BE2C (cell line): Measurements from ENCODE around the gene ADAMTSL3.

Experiments used
- DNase-seq: peaks from one replicate; pipeline ENCODE4 v3.0.0-alpha.2; 2020
- H3K27me3 ChIP-seq: fragments of 250-450 bp; sonication (Bioruptor Pico); 2 replicates; pipeline ENCODE4 v1.5.1; 2020; ENCODE audit warnings: mild to moderate bottlenecking
- H3K36me3 ChIP-seq: fragments of 250-450 bp; sonication (Bioruptor Pico); 2 replicates; pipeline ENCODE4 v1.5.1; 2020; ENCODE audit warnings: mild to moderate bottlenecking
- H3K4me1 ChIP-seq: fragments of 250-450 bp; sonication (Bioruptor Pico); 2 replicates; pipeline ENCODE4 v1.5.1; 2020
- H3K4me3 ChIP-seq: 2 replicates; pipeline ENCODE4 v1.5.1; 2011; ENCODE audit warnings: low read depth, low read length
- H3K9me3 ChIP-seq: fragments of 250-450 bp; sonication (Bioruptor Pico); 2 replicates; pipeline ENCODE4 v1.5.1; 2020
- TF ChIP-seq, protein P1 (sequence below): IDR thresholded peaks from 2 replicates; pipeline ENCODE4 v1.5.1; 2012; ENCODE audit warnings: mild to moderate bottlenecking, low read depth, low read length

The ADAMTSL3 gene

DNA sequence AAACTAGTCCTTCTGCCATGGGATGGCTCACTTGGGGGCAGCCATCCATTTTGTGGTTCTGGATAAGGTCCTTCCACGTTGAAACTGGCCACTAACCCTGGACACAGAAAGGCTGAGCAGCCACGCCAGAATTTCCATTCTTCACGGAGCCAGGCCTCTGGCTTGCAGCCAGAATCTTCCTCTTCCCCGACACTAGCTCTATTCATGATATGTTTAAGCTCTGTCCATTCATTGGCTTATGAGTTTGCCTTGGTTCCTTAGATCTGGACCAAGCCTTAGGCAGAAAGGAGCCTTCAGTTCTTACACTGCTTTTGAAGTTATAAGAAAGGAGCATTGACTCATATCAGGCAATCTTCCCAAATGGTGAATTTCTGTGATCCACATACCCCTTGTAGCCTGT, 293.2 kb downstream of the ADAMTSL3 start:
- Histone ChIP-seq H3K4me3 (no peak overlapping the region), H3K4me1 (no peaks in the 10 kb centered on the region), H3K9me3 (no peaks in the 10 kb centered on the region), H3K36me3 (no peaks in the 10 kb centered on the region), H3K27me3 (no peaks in the 10 kb centered on the region)
- no peak for DNase-seq
- TF ChIP-seq, protein P1, sequence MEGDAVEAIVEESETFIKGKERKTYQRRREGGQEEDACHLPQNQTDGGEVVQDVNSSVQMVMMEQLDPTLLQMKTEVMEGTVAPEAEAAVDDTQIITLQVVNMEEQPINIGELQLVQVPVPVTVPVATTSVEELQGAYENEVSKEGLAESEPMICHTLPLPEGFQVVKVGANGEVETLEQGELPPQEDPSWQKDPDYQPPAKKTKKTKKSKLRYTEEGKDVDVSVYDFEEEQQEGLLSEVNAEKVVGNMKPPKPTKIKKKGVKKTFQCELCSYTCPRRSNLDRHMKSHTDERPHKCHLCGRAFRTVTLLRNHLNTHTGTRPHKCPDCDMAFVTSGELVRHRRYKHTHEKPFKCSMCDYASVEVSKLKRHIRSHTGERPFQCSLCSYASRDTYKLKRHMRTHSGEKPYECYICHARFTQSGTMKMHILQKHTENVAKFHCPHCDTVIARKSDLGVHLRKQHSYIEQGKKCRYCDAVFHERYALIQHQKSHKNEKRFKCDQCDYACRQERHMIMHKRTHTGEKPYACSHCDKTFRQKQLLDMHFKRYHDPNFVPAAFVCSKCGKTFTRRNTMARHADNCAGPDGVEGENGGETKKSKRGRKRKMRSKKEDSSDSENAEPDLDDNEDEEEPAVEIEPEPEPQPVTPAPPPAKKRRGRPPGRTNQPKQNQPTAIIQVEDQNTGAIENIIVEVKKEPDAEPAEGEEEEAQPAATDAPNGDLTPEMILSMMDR: no peak

DNA sequence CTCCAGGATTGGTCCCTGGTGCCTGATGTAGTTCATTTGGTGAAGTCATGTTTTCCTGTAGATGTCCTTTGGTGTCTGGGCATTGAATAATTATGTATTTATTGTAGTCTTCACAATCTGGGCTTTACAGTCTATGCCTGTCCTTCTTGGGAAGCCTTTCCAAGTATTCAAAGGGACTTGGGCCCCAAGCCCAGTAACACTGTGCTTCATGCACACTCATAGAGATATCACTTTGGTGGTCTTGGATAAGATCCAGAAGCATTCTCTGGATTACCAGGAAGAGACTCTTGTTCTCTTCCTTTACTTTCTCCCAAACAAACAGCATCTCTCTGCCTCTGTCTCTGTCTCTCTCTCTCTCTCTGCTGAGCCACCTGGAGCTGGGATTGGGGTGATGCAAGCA, 300.6 kb downstream of the ADAMTSL3 start:
- H3K36me3 ChIP-seq: no peaks in the 10 kb centered on the region
- DNase-seq: no peak
- H3K4me3 ChIP-seq: no peak overlapping the region
- H3K9me3 ChIP-seq: no peaks in the 10 kb centered on the region
- H3K27me3 ChIP-seq: no peaks in the 10 kb centered on the region
- TF ChIP-seq, protein P1: no peak
- H3K4me1 ChIP-seq: no peaks in the 10 kb centered on the region

DNA sequence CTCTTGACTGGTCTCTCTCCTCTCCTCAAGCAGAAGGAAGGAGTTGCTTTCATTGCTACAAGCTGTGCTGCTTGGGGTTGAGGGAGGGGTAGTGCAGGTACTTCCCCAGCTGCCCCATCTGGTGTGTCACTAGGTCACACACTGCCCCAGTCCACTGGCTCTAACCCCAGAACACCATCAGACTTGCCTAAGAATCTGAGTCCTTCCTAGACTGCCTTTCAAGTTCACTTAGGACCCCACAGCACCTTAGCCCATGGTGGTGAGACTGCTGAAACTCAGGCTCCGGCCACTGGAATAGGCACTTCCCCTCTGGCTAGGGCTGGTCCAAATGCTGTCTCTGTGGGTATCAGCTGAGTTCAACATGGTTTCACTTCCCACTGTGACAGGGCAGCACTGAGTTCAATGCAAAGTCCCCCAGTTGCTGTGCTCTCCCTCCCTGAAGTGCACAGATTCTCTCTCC, 301.9 kb downstream of the ADAMTSL3 start:
- Histone ChIP-seq H3K27me3 (no peaks in the 10 kb centered on the region), H3K4me3 (no peak overlapping the region), H3K4me1 (no peaks in the 10 kb centered on the region), H3K9me3 (no peaks in the 10 kb centered on the region), H3K36me3 (no peaks in the 10 kb centered on the region)
- DNase-seq: no peak
- TF ChIP-seq, protein P1: no peak

DNA sequence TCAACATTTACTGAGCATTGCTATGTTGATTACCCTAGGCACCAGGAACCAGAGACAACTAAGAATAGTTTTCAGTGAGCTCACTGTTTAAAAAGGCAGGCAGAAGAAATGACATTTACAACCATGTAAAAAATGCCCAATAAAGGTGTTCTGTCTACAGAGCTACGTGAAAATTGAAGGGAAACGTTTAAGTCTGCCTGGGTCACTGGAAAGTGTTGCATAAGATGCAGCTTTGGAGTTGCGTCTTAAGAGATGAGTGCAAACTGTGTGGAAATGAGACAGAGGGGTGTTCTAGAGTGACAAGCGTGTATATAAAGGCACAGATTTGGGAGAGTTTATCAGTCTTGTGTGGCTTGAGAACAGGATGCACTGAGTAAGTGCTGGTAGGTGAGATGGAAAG, 303.0 kb downstream of the ADAMTSL3 start:
- DNase-seq: no peak
- TF ChIP-seq, protein P1: no peak
- Histone ChIP-seq H3K36me3 (no peaks in the 10 kb centered on the region), H3K4me3 (no peak overlapping the region), H3K4me1 (no peaks in the 10 kb centered on the region), H3K9me3 (no peaks in the 10 kb centered on the region), H3K27me3 (no peaks in the 10 kb centered on the region)

DNA sequence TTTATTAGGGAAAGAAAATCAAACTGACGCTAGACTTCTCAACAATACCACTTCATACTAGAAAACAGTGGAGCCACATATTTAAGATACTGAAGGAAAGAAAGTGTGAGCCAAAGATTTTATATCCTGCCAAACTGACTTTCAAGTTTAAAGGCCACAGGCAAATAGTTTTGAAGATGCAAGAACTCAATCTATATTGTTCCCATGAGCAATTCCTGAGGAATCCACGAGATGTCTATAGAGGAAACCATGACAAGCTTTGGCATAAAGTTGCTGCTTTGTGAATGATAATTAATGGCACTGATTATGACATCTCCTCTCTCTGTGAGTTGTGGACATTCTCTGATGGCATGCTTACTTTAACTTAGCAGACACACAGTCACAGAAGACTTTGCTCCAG, 305.6 kb downstream of the ADAMTSL3 start:
- Histone ChIP-seq H3K4me1 (no peaks in the 10 kb centered on the region), H3K27me3 (no peaks in the 10 kb centered on the region), H3K9me3 (no peaks in the 10 kb centered on the region), H3K36me3 (no peaks in the 10 kb centered on the region), H3K4me3 (no peak overlapping the region)
- TF ChIP-seq, protein P1: no peak
- no peak for DNase-seq

DNA sequence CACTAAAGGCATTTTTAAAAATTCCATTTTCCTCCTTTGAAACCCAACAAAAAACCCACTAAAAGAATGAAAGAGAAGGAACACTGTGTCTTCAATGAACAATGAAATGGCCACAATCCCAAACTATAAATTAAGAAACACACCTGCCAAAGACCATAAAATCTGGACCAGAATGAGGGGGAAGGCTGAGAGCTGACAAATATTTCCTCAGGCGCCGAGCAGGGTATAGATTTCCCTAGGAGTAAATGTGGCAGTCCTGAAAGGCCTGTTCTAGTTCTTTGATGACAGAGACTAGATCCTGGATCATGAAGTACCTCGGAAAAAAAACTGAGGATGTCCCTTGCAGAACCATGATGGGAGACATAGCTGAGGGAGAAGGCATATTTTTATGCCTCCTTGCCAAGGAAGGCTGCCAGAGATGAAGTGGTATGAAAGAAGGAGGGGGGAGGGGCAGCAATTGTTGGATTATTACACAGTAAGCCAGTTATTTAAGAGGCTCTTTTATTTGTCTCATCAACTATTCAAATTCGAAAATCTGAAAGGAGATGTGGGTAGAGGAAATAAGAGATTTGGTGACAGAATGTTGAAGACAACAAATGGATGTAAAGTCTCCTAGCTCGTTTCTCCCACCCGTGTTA, 306.4 kb downstream of the ADAMTSL3 start:
- no peak for DNase-seq
- Histone ChIP-seq H3K9me3 (no peaks in the 10 kb centered on the region), H3K4me3 (no peak overlapping the region), H3K27me3 (no peaks in the 10 kb centered on the region), H3K4me1 (no peaks in the 10 kb centered on the region), H3K36me3 (no peaks in the 10 kb centered on the region)
- TF ChIP-seq, protein P1: no peak
